GM06990 (cell line): ENCODE measurements around the gene TMEM135.

Source experiments
- DNase-seq: peaks from one replicate; pipeline ENCODE4 v3.0.0-alpha.2; 2011; ENCODE audit not compliant: insufficient read length; ENCODE audit errors: extremely low read depth
- H3K27me3 ChIP-seq: replicated peaks from 2 replicates; pipeline ENCODE4 v1.6.0; 2011; ENCODE audit warnings: low read length; ENCODE audit not compliant: control insufficient read depth, insufficient read depth
- H3K36me3 ChIP-seq: 2 replicates; pipeline ENCODE4 v1.5.1; 2011; ENCODE audit warnings: low read length; ENCODE audit not compliant: control insufficient read depth, insufficient read depth
- H3K4me3 ChIP-seq: replicated peaks from 2 replicates; pipeline ENCODE4 v1.5.1; 2011; ENCODE audit warnings: low read depth, mild to moderate bottlenecking, control low read depth, low read length
- TF ChIP-seq, protein P1 (sequence below): IDR thresholded peaks from 2 replicates; pipeline ENCODE4 v1.5.1; 2011; ENCODE audit warnings: low read length, control low read depth, mild to moderate bottlenecking, inconsistent platforms; ENCODE audit not compliant: insufficient read depth, poor library complexity, severe bottlenecking

Gene TMEM135

DNA sequence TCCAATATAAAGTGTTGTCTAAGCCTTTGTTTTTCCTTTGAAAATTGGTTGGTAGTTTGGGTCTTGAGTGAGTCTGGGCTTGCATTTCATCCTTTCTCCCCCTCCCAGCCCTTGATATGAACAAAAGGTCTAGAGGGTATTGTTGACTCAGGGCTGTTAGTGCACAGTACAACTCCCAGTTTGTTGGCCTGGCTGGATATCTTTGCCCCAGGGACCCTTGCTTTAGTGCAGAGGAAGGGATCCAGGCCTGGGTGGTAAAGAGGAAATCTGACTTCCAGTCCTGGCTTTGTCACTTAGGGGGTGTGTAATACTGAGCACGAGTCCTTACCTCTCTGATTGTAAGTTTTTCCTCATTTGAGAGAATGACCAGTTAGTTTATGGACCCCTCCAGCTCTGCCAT, 330.4 kb downstream of the TMEM135 start:
- DNase-seq = no peak
- TF ChIP-seq, protein P1, sequence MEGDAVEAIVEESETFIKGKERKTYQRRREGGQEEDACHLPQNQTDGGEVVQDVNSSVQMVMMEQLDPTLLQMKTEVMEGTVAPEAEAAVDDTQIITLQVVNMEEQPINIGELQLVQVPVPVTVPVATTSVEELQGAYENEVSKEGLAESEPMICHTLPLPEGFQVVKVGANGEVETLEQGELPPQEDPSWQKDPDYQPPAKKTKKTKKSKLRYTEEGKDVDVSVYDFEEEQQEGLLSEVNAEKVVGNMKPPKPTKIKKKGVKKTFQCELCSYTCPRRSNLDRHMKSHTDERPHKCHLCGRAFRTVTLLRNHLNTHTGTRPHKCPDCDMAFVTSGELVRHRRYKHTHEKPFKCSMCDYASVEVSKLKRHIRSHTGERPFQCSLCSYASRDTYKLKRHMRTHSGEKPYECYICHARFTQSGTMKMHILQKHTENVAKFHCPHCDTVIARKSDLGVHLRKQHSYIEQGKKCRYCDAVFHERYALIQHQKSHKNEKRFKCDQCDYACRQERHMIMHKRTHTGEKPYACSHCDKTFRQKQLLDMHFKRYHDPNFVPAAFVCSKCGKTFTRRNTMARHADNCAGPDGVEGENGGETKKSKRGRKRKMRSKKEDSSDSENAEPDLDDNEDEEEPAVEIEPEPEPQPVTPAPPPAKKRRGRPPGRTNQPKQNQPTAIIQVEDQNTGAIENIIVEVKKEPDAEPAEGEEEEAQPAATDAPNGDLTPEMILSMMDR = no peak
- H3K4me3 ChIP-seq = no peak overlapping the region
- no peaks in the 10 kb centered on the region for H3K36me3 ChIP-seq
- no peaks in the 10 kb centered on the region for H3K27me3 ChIP-seq

DNA sequence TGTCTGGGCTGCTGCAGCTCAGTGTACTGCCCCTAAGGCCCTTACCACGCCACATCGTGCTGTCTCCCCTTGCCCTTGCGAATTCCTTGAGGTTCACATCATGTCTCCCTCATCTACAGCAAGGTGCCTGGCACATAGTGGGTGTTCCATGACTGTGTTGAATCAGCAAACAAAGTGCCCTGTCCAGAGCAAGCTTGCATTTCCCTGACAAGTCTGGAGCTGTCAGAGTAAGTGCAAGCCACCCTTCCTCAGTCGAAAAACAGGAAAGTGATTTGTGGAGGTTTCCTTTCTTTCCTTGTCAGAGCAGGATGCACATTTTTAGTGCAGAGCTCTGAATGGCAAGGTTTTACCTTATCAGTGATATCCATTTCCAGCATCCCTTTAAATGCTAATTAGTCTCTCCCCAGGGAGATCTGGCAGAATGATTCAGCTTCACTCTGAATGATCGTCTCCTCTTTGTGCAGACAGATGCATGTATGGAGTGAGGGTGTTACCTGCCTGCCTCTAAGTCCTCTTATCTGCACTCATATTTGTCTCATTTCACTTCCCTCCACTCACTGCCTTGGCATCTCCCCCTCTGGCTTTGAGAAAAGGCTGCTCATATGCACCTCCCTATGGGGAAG, 331.2 kb downstream of the TMEM135 start:
- TF ChIP-seq, protein P1 = no peak
- DNase-seq = no peak
- H3K4me3 ChIP-seq = no peak overlapping the region
- H3K27me3 ChIP-seq = no peaks in the 10 kb centered on the region
- H3K36me3 ChIP-seq = no peaks in the 10 kb centered on the region

DNA sequence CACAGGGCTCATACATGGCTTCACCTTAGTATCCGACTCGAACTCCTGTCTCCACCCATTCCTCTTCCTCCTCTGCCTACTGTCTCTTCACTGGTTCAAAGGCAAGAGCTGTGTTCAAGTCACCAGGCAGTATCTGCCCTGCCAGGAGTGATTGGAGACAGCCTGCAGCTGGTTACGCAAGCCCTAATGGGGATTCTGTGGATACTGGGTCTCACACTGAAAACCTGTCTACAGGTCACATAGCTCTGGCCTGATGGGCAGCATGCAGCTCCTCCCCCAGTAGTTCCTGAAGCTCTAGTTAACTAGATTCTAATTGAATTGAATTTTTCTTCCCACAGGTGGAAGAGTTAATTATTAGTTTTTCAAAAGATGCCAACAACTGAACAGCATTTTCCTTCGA, 332.2 kb downstream of the TMEM135 start:
- H3K36me3 ChIP-seq = no peaks in the 10 kb centered on the region
- no peaks in the 10 kb centered on the region for H3K27me3 ChIP-seq
- TF ChIP-seq, protein P1 = no peak
- no peak overlapping the region for H3K4me3 ChIP-seq
- no peak for DNase-seq

DNA sequence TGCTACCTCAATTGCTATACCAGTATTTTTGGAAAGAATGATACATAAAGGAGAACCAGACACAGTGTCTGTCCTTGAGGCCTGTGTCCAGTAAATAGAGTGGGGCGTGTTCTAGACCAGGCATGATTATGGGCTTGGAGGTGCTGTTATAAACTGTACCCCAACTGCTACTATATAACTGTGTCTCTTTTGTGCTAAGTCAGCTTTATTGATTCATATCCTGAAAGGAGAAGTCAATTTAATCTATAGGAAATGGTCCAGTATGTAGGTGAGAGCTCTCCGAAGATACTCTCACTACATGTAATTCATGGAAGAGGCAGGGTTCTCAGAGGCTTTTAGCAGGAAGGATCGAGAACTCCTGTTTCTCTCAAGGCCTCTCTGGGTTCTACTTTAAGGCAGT, 334.3 kb downstream of the TMEM135 start:
- H3K36me3 ChIP-seq = no peaks in the 10 kb centered on the region
- no peak for DNase-seq
- H3K27me3 ChIP-seq = no peaks in the 10 kb centered on the region; the same call in 1 of the 2 replicates
- no peak overlapping the region for H3K4me3 ChIP-seq
- TF ChIP-seq, protein P1 = no peak
